ENCODE results near the gene SMOC2. TPM values are rescaled to one million over a fixed set of nuclear protein-coding genes. Genes with fewer than 3 reads are reported as not detected.

SMOC2 gene
- total RNA-seq, 3 donors from 2014 or later (not counting 1 experiment from before 2014, with no cell fraction given) = not detected

- no peak overlapping the region for H3K4me3 Mint-ChIP-seq
- H3K4me3 ChIP-seq (ENCODE audit: low read length) = no peak overlapping the region
- H3K27ac ChIP-seq (ENCODE audit: low read length) = no peak overlapping the region
- peaks cover 6 to 21% of the 10 kb centered on the region in 2 donors for H3K27me3 Mint-ChIP-seq (ENCODE audit: low read depth in 2 of 2)
- no peaks in the 10 kb centered on the region for H3K36me3 Mint-ChIP-seq
- DNase-seq = no peak
- no peak for TF ChIP-seq CTCF (IDR thresholded peaks at IDR 0.05)
- no peak overlapping the region for H3K27ac Mint-ChIP-seq
- intact Hi-C loops (cut with micrococcal nuclease) = no loop called here
- 85% methylated on average over 7 of the region's 10 CpGs for WGBS (ENCODE audit: insufficient coverage)
- no peaks in the 10 kb centered on the region for H3K36me3 ChIP-seq (ENCODE audit: control insufficient read depth, insufficient read depth, low read length)
- no peaks in the 10 kb centered on the region for H3K9me3 ChIP-seq (ENCODE audit: control insufficient read depth, insufficient read depth, low read length)
- no peaks in the 10 kb centered on the region for H3K4me1 ChIP-seq (ENCODE audit: control insufficient read depth, insufficient read depth, low read length)
- H3K4me1 Mint-ChIP-seq = no peaks in the 10 kb centered on the region
- no peaks in the 10 kb centered on the region for H3K27me3 ChIP-seq (ENCODE audit: control insufficient read depth, insufficient read depth, low read length)
- ATAC-seq = no peak
- H3K9me3 Mint-ChIP-seq = no peaks in the 10 kb centered on the region
Observed at GRCh38 chr6:168546730-168547129, 105.7 kb downstream of the SMOC2 start.

GRCh38 chr6:168550326-168550725, 109.3 kb downstream of the SMOC2 start:
- Histone ChIP-seq H3K4me1 (ENCODE audit: control insufficient read depth, insufficient read depth, low read length) (no peaks in the 10 kb centered on the region), H3K4me3 (ENCODE audit: low read length) (no peak overlapping the region), H3K27me3 (ENCODE audit: control insufficient read depth, insufficient read depth, low read length) (no peaks in the 10 kb centered on the region), H3K27ac (ENCODE audit: low read length) (no peak overlapping the region), H3K36me3 (ENCODE audit: control insufficient read depth, insufficient read depth, low read length) (no peaks in the 10 kb centered on the region), H3K9me3 (ENCODE audit: control insufficient read depth, insufficient read depth, low read length) (no peaks in the 10 kb centered on the region)
- intact Hi-C loops (cut with micrococcal nuclease) = no loop called here
- H3K4me1 Mint-ChIP-seq = no peaks in the 10 kb centered on the region
- WGBS (ENCODE audit: insufficient coverage) = 87% methylated on average over 7 of the region's 8 CpGs
- no peak overlapping the region for H3K27ac Mint-ChIP-seq
- DNase-seq (no peak), ATAC-seq (no peak)
- H3K4me3 Mint-ChIP-seq = no peak overlapping the region
- H3K27me3 Mint-ChIP-seq (ENCODE audit: low read depth in 2 of 2) = peaks cover 3 to 14% of the 10 kb centered on the region in 2 donors
- no peak for TF ChIP-seq CTCF (IDR thresholded peaks at IDR 0.05)
- no peaks in the 10 kb centered on the region for H3K9me3 Mint-ChIP-seq
- H3K36me3 Mint-ChIP-seq = no peaks in the 10 kb centered on the region

GRCh38 chr6:168554472-168554871, 113.5 kb downstream of the SMOC2 start:
- no peak for TF ChIP-seq CTCF (IDR thresholded peaks at IDR 0.05)
- no peaks in the 10 kb centered on the region for H3K27me3 Mint-ChIP-seq (ENCODE audit: low read depth in 2 of 2)
- H3K9me3 Mint-ChIP-seq = no peaks in the 10 kb centered on the region
- WGBS (ENCODE audit: insufficient coverage) = 82% methylated on average over 10 of the region's 10 CpGs
- no peaks in the 10 kb centered on the region for H3K36me3 Mint-ChIP-seq
- no peaks in the 10 kb centered on the region for H3K4me1 ChIP-seq (ENCODE audit: control insufficient read depth, insufficient read depth, low read length)
- H3K27me3 ChIP-seq (ENCODE audit: control insufficient read depth, insufficient read depth, low read length) = no peaks in the 10 kb centered on the region
- no peak overlapping the region for H3K27ac ChIP-seq (ENCODE audit: low read length)
- no peaks in the 10 kb centered on the region for H3K36me3 ChIP-seq (ENCODE audit: control insufficient read depth, insufficient read depth, low read length)
- no peak overlapping the region for H3K27ac Mint-ChIP-seq
- H3K4me3 Mint-ChIP-seq = no peak overlapping the region
- H3K4me3 ChIP-seq (ENCODE audit: low read length) = no peak overlapping the region
- intact Hi-C loops (cut with micrococcal nuclease) = no loop called here
- DNase-seq = no peak
- no peak for ATAC-seq
- no peaks in the 10 kb centered on the region for H3K9me3 ChIP-seq (ENCODE audit: control insufficient read depth, insufficient read depth, low read length)
- no peaks in the 10 kb centered on the region for H3K4me1 Mint-ChIP-seq

- Mint-ChIP-seq H3K27me3 (ENCODE audit: low read depth in 2 of 2) (no peaks in the 10 kb centered on the region), H3K9me3 (no peaks in the 10 kb centered on the region), H3K4me1 (no peaks in the 10 kb centered on the region), H3K27ac (no peak overlapping the region), H3K4me3 (no peak overlapping the region), H3K36me3 (no peaks in the 10 kb centered on the region)
- Histone ChIP-seq H3K27me3 (ENCODE audit: control insufficient read depth, insufficient read depth, low read length) (no peaks in the 10 kb centered on the region), H3K4me1 (ENCODE audit: control insufficient read depth, insufficient read depth, low read length) (no peaks in the 10 kb centered on the region), H3K27ac (ENCODE audit: low read length) (no peak overlapping the region), H3K9me3 (ENCODE audit: control insufficient read depth, insufficient read depth, low read length) (no peaks in the 10 kb centered on the region), H3K36me3 (ENCODE audit: control insufficient read depth, insufficient read depth, low read length) (no peaks in the 10 kb centered on the region), H3K4me3 (ENCODE audit: low read length) (no peak overlapping the region)
- WGBS (ENCODE audit: insufficient coverage) = 89% methylated on average over 33 of the region's 33 CpGs
- no peak for DNase-seq
- no peak for ATAC-seq
- TF ChIP-seq CTCF (IDR thresholded peaks at IDR 0.05) = no peak
- intact Hi-C loops (cut with micrococcal nuclease) = no loop called here
Observed at GRCh38 chr6:168554898-168555617, 114.1 kb downstream of the SMOC2 start.
